WTC11 (cell line): ENCODE results near the gene MPZ.

Experiments used
- RORB ChIP-seq: fragments of 250-450 bp; sonication (Bioruptor Pico); IDR thresholded peaks from 2 replicates; pipeline ENCODE4 v1.9.0; 2021; ENCODE audit warnings: mild to moderate bottlenecking
- SP1 ChIP-seq: sonication (generic); formaldehyde crosslinking; conservative IDR thresholded peaks from 2 replicates; pipeline ENCODE4 v1.8.1; 2022; ENCODE audit warnings: missing genetic modification reagents
- TEAD1 ChIP-seq: sonication (generic); formaldehyde crosslinking; IDR thresholded peaks from 2 replicates; pipeline ENCODE4 v1.8.0; 2022; ENCODE audit warnings: mild to moderate bottlenecking, missing genetic modification reagents
- TEAD4 ChIP-seq: sonication (generic); formaldehyde crosslinking; IDR thresholded peaks from 2 replicates; pipeline ENCODE4 v1.8.0; 2022; ENCODE audit warnings: mild to moderate bottlenecking, missing genetic modification reagents
- ZNF263 ChIP-seq: sonication (generic); formaldehyde crosslinking; IDR thresholded peaks from 2 replicates; pipeline ENCODE4 v1.8.1; 2022; ENCODE audit warnings: low read depth, mild to moderate bottlenecking, moderate library complexity, missing genetic modification reagents
- TF ChIP-seq, protein P1 (sequence below): fragments of 200-600 bp; IDR thresholded peaks from 2 replicates; pipeline ENCODE4 v1.8.0; 2022; ENCODE audit warnings: antibody characterized with exemption
- TF ChIP-seq, protein P2 (sequence below): sonication (generic); formaldehyde crosslinking; IDR thresholded peaks from 2 replicates; pipeline ENCODE4 v1.8.1; 2023; ENCODE audit warnings: mild to moderate bottlenecking, missing genetic modification reagents, moderate library complexity
- TF ChIP-seq, protein P3 (sequence below): sonication (generic); formaldehyde crosslinking; IDR thresholded peaks from 2 replicates; pipeline ENCODE4 v1.8.1; 2023; ENCODE audit warnings: mild to moderate bottlenecking, missing genetic modification reagents, moderate library complexity
- TF ChIP-seq, protein P4 (sequence below): sonication (generic); formaldehyde crosslinking; IDR thresholded peaks from 2 replicates; pipeline ENCODE4 v1.8.0; 2022; ENCODE audit warnings: missing genetic modification reagents
- TF ChIP-seq, protein P5 (sequence below): fragments of 250-450 bp; sonication (Bioruptor Pico); IDR thresholded peaks from 2 replicates; pipeline ENCODE4 v1.9.0; 2021; ENCODE audit warnings: mild to moderate bottlenecking, borderline replicate concordance
- TF ChIP-seq, protein P6 (sequence below): fragments of 250-450 bp; sonication (Bioruptor Pico); IDR thresholded peaks from 2 replicates; pipeline ENCODE4 v1.9.0; 2021; ENCODE audit warnings: mild to moderate bottlenecking
- TF ChIP-seq, protein P7 (sequence below): sonication (generic); formaldehyde crosslinking; IDR thresholded peaks from 2 replicates; pipeline ENCODE4 v1.8.0; 2022; ENCODE audit warnings: mild to moderate bottlenecking, missing genetic modification reagents
- TF ChIP-seq, protein P8 (sequence below): sonication (generic); formaldehyde crosslinking; IDR thresholded peaks from 2 replicates; pipeline ENCODE4 v1.8.1; 2022; ENCODE audit warnings: low read depth, mild to moderate bottlenecking, moderate library complexity, missing genetic modification reagents, borderline replicate concordance

DNA sequence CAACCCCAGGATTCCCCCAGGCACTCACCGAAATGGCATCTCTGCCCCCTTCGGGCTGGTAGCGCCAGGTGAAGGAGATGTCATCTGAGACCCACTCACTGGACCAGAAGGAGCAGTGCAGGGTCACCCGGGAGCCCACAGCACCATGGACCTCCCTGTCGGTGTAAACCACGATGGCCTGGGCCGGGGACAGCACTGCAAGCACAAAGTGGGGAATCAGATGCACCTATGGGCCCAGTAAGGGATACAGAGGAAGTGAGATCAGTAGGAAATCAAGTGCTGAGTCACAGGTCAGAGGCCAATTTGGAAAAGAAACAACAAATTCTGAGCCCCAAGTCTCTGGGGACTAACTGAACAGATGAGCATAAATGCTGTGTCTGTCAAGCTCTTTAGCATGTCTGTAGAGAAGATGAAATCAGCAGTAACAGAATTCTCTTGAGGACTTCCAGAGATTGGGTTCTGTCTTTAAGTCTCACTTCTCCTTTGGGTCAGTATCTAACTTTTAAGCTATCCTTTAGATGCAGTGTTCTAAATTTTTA, 2.5 kb downstream of the MPZ start:
- TF ChIP-seq, protein P1, sequence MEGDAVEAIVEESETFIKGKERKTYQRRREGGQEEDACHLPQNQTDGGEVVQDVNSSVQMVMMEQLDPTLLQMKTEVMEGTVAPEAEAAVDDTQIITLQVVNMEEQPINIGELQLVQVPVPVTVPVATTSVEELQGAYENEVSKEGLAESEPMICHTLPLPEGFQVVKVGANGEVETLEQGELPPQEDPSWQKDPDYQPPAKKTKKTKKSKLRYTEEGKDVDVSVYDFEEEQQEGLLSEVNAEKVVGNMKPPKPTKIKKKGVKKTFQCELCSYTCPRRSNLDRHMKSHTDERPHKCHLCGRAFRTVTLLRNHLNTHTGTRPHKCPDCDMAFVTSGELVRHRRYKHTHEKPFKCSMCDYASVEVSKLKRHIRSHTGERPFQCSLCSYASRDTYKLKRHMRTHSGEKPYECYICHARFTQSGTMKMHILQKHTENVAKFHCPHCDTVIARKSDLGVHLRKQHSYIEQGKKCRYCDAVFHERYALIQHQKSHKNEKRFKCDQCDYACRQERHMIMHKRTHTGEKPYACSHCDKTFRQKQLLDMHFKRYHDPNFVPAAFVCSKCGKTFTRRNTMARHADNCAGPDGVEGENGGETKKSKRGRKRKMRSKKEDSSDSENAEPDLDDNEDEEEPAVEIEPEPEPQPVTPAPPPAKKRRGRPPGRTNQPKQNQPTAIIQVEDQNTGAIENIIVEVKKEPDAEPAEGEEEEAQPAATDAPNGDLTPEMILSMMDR = no peak
- TF ChIP-seq ZNF263 (no peak), SP1 (CRISPR knock-in tag) (no peak), TEAD4 (no peak), TEAD1 (CRISPR knock-in tag) (no peak), RORB (CRISPR knock-in tag) (no peak)
- TF ChIP-seq, protein P2, sequence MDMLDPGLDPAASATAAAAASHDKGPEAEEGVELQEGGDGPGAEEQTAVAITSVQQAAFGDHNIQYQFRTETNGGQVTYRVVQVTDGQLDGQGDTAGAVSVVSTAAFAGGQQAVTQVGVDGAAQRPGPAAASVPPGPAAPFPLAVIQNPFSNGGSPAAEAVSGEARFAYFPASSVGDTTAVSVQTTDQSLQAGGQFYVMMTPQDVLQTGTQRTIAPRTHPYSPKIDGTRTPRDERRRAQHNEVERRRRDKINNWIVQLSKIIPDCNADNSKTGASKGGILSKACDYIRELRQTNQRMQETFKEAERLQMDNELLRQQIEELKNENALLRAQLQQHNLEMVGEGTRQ (CRISPR knock-in tag) = no peak
- TF ChIP-seq, protein P3, sequence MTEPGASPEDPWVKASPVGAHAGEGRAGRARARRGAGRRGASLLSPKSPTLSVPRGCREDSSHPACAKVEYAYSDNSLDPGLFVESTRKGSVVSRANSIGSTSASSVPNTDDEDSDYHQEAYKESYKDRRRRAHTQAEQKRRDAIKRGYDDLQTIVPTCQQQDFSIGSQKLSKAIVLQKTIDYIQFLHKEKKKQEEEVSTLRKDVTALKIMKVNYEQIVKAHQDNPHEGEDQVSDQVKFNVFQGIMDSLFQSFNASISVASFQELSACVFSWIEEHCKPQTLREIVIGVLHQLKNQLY (CRISPR knock-in tag) = no peak
- TF ChIP-seq, protein P4, sequence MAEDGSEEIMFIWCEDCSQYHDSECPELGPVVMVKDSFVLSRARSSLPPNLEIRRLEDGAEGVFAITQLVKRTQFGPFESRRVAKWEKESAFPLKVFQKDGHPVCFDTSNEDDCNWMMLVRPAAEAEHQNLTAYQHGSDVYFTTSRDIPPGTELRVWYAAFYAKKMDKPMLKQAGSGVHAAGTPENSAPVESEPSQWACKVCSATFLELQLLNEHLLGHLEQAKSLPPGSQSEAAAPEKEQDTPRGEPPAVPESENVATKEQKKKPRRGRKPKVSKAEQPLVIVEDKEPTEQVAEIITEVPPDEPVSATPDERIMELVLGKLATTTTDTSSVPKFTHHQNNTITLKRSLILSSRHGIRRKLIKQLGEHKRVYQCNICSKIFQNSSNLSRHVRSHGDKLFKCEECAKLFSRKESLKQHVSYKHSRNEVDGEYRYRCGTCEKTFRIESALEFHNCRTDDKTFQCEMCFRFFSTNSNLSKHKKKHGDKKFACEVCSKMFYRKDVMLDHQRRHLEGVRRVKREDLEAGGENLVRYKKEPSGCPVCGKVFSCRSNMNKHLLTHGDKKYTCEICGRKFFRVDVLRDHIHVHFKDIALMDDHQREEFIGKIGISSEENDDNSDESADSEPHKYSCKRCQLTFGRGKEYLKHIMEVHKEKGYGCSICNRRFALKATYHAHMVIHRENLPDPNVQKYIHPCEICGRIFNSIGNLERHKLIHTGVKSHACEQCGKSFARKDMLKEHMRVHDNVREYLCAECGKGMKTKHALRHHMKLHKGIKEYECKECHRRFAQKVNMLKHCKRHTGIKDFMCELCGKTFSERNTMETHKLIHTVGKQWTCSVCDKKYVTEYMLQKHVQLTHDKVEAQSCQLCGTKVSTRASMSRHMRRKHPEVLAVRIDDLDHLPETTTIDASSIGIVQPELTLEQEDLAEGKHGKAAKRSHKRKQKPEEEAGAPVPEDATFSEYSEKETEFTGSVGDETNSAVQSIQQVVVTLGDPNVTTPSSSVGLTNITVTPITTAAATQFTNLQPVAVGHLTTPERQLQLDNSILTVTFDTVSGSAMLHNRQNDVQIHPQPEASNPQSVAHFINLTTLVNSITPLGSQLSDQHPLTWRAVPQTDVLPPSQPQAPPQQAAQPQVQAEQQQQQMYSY (CRISPR knock-in tag) = no peak
- TF ChIP-seq, protein P5, sequence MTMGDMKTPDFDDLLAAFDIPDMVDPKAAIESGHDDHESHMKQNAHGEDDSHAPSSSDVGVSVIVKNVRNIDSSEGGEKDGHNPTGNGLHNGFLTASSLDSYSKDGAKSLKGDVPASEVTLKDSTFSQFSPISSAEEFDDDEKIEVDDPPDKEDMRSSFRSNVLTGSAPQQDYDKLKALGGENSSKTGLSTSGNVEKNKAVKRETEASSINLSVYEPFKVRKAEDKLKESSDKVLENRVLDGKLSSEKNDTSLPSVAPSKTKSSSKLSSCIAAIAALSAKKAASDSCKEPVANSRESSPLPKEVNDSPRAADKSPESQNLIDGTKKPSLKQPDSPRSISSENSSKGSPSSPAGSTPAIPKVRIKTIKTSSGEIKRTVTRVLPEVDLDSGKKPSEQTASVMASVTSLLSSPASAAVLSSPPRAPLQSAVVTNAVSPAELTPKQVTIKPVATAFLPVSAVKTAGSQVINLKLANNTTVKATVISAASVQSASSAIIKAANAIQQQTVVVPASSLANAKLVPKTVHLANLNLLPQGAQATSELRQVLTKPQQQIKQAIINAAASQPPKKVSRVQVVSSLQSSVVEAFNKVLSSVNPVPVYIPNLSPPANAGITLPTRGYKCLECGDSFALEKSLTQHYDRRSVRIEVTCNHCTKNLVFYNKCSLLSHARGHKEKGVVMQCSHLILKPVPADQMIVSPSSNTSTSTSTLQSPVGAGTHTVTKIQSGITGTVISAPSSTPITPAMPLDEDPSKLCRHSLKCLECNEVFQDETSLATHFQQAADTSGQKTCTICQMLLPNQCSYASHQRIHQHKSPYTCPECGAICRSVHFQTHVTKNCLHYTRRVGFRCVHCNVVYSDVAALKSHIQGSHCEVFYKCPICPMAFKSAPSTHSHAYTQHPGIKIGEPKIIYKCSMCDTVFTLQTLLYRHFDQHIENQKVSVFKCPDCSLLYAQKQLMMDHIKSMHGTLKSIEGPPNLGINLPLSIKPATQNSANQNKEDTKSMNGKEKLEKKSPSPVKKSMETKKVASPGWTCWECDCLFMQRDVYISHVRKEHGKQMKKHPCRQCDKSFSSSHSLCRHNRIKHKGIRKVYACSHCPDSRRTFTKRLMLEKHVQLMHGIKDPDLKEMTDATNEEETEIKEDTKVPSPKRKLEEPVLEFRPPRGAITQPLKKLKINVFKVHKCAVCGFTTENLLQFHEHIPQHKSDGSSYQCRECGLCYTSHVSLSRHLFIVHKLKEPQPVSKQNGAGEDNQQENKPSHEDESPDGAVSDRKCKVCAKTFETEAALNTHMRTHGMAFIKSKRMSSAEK (CRISPR knock-in tag) = no peak
- TF ChIP-seq, protein P6, sequence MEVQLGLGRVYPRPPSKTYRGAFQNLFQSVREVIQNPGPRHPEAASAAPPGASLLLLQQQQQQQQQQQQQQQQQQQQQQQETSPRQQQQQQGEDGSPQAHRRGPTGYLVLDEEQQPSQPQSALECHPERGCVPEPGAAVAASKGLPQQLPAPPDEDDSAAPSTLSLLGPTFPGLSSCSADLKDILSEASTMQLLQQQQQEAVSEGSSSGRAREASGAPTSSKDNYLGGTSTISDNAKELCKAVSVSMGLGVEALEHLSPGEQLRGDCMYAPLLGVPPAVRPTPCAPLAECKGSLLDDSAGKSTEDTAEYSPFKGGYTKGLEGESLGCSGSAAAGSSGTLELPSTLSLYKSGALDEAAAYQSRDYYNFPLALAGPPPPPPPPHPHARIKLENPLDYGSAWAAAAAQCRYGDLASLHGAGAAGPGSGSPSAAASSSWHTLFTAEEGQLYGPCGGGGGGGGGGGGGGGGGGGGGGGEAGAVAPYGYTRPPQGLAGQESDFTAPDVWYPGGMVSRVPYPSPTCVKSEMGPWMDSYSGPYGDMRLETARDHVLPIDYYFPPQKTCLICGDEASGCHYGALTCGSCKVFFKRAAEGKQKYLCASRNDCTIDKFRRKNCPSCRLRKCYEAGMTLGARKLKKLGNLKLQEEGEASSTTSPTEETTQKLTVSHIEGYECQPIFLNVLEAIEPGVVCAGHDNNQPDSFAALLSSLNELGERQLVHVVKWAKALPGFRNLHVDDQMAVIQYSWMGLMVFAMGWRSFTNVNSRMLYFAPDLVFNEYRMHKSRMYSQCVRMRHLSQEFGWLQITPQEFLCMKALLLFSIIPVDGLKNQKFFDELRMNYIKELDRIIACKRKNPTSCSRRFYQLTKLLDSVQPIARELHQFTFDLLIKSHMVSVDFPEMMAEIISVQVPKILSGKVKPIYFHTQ (CRISPR knock-in tag) = no peak
- TF ChIP-seq, protein P7, sequence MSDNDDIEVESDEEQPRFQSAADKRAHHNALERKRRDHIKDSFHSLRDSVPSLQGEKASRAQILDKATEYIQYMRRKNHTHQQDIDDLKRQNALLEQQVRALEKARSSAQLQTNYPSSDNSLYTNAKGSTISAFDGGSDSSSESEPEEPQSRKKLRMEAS (CRISPR knock-in tag) = no peak
- TF ChIP-seq, protein P8, sequence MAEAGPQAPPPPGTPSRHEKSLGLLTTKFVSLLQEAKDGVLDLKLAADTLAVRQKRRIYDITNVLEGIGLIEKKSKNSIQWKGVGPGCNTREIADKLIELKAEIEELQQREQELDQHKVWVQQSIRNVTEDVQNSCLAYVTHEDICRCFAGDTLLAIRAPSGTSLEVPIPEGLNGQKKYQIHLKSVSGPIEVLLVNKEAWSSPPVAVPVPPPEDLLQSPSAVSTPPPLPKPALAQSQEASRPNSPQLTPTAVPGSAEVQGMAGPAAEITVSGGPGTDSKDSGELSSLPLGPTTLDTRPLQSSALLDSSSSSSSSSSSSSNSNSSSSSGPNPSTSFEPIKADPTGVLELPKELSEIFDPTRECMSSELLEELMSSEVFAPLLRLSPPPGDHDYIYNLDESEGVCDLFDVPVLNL (CRISPR knock-in tag) = no peak
